AG09309 (cell line): ENCODE results near the gene RPS6KA2.

Experiments
- DNase-seq: peaks from one replicate; pipeline ENCODE4 v3.0.0-alpha.2; 2010; ENCODE audit warnings: low read depth
- H3K4me3 ChIP-seq: 2 replicates; pipeline ENCODE4 v1.5.1; 2011; ENCODE audit warnings: mild to moderate bottlenecking, low read depth, low read length, moderate library complexity; ENCODE audit not compliant: control insufficient read depth
- TF ChIP-seq, protein P1 (sequence below): IDR thresholded peaks from 2 replicates; pipeline ENCODE4 v1.5.1; 2011; ENCODE audit warnings: mild to moderate bottlenecking, low read depth, low read length, inconsistent platforms; ENCODE audit not compliant: insufficient read depth, control insufficient read depth; ENCODE audit errors: missing control alignments

RPS6KA2 gene

DNA sequence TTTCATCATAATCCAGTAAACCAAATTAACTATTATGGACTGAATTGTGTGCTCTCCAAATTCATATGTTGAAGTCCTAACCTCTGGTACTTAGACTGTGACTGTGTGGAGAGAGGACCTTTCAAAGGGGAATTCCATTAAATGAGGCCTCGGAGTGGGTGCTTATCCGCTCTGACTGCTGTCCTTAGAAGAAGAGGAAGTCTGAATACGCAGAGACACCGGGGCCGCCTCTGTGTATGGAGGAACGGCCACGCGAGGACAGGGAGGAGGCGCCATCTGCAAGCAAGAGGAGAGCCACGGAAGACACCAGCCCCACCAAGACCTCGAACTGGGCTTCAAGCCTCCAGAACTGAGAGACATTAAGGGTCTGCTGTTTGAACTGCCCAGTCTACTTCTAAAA, 35.6 kb upstream of the RPS6KA2 start:
- TF ChIP-seq, protein P1, sequence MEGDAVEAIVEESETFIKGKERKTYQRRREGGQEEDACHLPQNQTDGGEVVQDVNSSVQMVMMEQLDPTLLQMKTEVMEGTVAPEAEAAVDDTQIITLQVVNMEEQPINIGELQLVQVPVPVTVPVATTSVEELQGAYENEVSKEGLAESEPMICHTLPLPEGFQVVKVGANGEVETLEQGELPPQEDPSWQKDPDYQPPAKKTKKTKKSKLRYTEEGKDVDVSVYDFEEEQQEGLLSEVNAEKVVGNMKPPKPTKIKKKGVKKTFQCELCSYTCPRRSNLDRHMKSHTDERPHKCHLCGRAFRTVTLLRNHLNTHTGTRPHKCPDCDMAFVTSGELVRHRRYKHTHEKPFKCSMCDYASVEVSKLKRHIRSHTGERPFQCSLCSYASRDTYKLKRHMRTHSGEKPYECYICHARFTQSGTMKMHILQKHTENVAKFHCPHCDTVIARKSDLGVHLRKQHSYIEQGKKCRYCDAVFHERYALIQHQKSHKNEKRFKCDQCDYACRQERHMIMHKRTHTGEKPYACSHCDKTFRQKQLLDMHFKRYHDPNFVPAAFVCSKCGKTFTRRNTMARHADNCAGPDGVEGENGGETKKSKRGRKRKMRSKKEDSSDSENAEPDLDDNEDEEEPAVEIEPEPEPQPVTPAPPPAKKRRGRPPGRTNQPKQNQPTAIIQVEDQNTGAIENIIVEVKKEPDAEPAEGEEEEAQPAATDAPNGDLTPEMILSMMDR, result no peak
- no peak for DNase-seq
- H3K4me3 ChIP-seq, result no peak overlapping the region

DNA sequence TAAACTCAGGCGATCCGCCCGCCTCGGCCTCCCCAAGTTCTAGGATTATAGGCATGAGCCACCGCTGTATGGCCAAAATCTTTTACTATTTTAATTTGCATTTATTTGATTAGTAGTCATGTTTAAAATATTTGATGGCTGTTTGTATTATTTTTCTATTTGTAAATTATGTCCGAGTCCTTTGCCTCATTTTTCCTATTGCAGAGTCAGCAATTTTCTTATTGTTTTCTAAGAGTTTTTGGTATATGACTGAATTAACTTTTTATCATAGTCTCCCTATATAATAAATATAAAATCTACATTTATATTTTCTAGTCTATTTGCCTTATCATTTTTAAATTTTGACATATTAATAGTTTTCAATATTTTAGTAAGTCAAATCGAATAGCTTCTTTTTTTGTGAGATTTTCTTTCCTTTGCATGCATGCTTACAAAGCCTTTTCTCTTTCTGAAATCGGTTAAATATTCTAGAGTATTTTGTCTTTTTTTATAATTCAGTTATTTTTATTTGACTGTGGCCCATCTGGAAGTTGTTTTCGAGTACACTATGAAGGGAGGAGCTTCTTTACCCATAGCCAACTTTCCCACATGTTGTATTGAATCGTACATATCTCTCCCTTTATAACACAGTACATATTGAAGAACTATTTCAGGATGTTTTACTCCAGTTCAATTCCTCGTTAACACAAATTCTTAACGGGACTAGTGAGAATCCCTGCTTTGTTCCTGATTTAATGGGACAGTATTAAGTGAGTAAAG, 34.5 kb upstream of the RPS6KA2 start:
- DNase-seq, result no peak
- TF ChIP-seq, protein P1, result no peak
- no peak overlapping the region for H3K4me3 ChIP-seq

DNA sequence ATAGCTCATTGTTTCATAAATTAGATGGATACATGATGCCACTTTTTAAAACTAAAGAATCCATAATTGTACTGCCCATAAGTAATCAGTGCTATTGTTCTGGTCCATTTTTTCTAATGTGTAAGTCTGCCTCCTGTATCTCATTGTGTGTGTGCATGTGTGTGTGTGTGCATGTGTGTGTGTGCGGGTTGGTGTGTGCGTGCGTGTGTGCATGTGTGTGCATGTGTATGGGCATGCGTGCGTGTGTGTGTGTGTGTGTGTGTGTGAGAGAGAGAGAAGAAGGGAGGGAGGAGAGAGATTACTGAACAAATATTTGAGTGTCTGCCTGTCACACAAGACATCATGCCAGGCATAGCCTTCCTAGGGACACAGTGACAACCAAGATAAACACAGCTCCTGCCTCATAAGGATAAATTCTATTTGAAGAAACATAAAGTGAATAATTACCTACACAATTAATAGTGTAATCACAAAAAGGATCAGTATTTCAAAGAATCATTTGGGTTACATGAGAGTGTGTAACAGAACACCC, 33.2 kb upstream of the RPS6KA2 start:
- TF ChIP-seq, protein P1, result no peak
- no peak for DNase-seq
- no peak overlapping the region for H3K4me3 ChIP-seq

DNA sequence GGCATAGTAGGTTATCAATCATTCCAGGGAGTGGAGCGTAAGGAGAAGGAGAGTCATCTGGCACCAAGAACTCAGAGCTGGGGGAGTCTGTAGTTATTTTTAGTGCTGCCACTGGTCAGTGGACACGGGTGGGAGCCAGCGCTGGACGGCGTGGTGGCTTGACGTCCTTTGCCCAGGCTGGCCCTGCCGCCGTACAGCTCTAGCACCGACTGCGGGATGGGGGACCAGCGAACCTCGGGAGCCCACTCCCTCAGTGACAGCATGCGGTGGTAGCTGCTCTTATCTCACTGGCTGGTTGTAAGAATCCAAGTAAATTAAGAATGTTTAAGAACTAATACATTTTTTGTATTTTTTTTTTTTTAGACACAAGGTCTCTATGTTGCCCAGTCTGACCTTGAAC, 32.5 kb upstream of the RPS6KA2 start:
- TF ChIP-seq, protein P1, result no peak
- no peak overlapping the region for H3K4me3 ChIP-seq
- no peak for DNase-seq

DNA sequence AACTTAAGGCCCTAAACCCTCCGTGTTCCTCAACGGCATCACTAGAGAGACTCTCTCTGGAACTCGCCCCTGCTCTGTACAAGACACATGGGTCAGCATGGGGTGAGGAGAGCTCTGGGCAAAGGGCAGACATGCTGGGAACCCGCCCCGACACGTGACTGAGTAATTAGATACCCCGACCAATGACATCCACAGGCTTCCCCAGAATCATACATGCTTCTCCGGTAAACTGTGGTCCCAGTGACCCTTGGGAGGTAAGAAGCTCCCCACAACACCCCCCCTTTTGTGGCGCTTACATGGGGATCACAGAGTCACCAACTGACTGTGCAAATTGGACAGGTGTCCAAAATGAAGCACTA, 31.7 kb upstream of the RPS6KA2 start:
- no peak overlapping the region for H3K4me3 ChIP-seq
- DNase-seq, result no peak
- TF ChIP-seq, protein P1, result no peak

DNA sequence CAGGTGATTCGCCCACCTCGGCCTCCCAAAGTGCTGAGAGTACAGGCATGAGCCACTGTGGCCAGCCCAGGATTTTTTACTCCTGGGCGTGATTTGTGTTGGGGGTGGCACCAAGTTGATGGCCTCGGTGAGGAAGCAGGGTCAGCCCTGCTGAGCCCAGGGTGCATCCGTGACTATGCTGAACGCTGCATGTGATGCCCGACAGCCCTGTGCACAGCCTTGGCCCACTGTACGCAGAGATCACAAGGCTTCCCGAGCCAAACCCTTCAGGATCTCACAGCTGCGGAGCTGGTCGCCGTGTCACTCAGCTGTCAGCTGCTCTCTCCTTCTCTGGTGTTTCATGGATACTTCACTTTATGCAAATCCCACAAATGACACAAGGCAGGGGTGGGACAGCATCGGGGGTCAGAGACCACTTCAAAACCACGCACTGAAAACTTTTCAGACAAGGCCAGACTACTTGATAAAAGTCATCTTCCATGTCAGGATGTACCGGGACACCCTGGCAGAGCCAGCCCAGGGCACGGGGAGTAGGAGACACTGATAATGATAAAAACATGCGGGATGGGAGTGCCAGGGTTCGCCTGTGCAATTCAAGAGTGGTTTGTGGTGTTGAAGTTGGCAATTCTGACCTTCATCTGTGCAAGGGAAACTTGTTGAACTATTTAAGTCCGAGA, 31.2 kb upstream of the RPS6KA2 start:
- H3K4me3 ChIP-seq, result no peak overlapping the region
- DNase-seq, result no peak
- TF ChIP-seq, protein P1, result no peak
